ENCODE results near the gene DUXA.

Gene DUXA

DNA sequence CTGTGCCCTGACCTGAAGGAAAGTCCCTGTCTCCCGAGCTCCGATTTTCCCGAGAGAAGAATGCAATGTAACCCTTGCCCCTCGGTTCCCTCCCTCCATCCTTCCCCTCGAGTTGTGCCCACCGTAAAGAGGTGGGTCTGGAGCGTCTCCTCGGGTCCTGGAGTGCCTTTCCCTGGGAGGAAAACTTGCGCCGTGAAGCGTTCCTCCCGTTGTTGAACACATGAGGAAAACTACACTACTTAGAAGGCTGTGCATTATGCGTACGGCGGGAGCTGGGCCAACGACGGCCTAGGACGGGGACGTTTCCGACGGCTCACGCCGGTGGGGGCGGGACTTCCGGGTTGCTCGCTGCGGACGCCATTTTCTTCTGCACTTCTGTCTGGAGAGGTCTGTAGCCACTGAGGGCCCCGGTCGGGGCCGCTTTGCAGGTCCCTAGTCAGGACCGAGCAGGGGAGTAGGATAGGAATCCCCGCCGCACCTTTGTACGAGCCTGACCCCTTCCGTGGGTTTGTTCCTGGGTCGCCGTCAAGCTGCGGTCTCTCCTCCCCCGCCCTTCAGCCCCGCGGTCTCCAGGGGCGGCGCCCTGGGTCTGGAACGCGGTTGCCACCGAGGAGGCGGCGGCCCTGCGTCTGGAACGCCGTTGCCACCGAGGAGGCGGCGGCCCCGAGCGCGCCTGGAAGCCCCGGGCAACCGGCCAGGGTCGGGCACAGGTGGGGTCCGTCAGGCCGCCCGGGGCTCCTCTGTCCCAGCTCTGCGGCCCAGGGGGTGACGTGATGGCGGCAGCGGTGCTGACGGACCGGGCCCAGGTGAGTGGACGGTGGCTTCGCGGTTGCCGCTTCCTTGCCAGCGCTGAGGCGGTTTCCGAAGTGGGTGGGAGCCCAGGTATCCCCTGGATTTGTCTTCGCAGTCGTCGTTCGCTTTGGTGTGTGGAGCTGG is 24.1 kb upstream of the DUXA start, which contains the start of gene ZNF264:
Gene ZNF264, plus strand, starts transcription at position 360 of the 936 bp plus-strand sequence. Its CDS starts 414 bp downstream, at position 774.
- peak; percentile 79 to 92 for DNase-seq (ENCODE audit: low read depth in 1 of 2, low spot score in 1 of 2)
- TF ChIP-seq, protein P1, sequence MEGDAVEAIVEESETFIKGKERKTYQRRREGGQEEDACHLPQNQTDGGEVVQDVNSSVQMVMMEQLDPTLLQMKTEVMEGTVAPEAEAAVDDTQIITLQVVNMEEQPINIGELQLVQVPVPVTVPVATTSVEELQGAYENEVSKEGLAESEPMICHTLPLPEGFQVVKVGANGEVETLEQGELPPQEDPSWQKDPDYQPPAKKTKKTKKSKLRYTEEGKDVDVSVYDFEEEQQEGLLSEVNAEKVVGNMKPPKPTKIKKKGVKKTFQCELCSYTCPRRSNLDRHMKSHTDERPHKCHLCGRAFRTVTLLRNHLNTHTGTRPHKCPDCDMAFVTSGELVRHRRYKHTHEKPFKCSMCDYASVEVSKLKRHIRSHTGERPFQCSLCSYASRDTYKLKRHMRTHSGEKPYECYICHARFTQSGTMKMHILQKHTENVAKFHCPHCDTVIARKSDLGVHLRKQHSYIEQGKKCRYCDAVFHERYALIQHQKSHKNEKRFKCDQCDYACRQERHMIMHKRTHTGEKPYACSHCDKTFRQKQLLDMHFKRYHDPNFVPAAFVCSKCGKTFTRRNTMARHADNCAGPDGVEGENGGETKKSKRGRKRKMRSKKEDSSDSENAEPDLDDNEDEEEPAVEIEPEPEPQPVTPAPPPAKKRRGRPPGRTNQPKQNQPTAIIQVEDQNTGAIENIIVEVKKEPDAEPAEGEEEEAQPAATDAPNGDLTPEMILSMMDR (IDR thresholded peaks at IDR 0.05; ENCODE audit: insufficient read depth, low read length), result no peak
- peak; percentile 81 for TF ChIP-seq POLR2AphosphoS5 (IDR thresholded peaks at IDR 0.05; ENCODE audit: low read depth)
- TF ChIP-seq SPI1 (IDR thresholded peaks at IDR 0.05; ENCODE audit: borderline replicate concordance, low read depth), result peak; percentile 7; the same call in 1 of the 2 replicates
- peak; percentile 90 for TF ChIP-seq GABPA (IDR thresholded peaks at IDR 0.05; ENCODE audit: low read depth)
- TF ChIP-seq, protein P2, sequence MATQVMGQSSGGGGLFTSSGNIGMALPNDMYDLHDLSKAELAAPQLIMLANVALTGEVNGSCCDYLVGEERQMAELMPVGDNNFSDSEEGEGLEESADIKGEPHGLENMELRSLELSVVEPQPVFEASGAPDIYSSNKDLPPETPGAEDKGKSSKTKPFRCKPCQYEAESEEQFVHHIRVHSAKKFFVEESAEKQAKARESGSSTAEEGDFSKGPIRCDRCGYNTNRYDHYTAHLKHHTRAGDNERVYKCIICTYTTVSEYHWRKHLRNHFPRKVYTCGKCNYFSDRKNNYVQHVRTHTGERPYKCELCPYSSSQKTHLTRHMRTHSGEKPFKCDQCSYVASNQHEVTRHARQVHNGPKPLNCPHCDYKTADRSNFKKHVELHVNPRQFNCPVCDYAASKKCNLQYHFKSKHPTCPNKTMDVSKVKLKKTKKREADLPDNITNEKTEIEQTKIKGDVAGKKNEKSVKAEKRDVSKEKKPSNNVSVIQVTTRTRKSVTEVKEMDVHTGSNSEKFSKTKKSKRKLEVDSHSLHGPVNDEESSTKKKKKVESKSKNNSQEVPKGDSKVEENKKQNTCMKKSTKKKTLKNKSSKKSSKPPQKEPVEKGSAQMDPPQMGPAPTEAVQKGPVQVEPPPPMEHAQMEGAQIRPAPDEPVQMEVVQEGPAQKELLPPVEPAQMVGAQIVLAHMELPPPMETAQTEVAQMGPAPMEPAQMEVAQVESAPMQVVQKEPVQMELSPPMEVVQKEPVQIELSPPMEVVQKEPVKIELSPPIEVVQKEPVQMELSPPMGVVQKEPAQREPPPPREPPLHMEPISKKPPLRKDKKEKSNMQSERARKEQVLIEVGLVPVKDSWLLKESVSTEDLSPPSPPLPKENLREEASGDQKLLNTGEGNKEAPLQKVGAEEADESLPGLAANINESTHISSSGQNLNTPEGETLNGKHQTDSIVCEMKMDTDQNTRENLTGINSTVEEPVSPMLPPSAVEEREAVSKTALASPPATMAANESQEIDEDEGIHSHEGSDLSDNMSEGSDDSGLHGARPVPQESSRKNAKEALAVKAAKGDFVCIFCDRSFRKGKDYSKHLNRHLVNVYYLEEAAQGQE (IDR thresholded peaks at IDR 0.05; ENCODE audit: insufficient replicate concordance, low read depth), result no peak
- Histone ChIP-seq H3K27me3 (ENCODE audit: insufficient read depth, poor library complexity, severe bottlenecking) (no peaks in the 10 kb centered on the region), H3K27ac (replicated peaks) (peak within 1 kb of the TSS; percentile 93), H3K4me3 (replicated peaks; ENCODE audit: insufficient read depth, low read length) (peak within 1 kb of the TSS; percentile 96)

DNA sequence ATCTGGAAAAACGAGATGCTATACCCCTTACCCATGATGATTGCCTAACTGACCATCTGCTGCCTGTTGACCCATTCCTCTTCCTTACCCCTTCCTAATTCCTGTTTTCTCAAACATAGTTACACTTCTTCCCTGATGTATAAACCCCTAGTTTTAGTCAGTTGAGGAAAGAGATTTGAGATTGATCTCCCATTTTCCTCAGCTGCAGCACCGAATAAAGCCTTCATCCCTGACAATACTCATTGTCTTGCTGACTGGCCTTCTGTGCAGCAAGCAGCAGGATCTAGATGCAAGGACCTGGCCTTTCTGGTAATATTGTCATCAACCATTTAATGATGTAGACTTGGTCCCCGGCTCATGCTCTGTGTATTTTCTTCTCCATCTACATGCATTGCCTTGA is 23.0 kb upstream of the DUXA start:
- Histone ChIP-seq H3K27me3 (ENCODE audit: insufficient read depth, poor library complexity, severe bottlenecking) (no peaks in the 10 kb centered on the region), H3K4me3 (replicated peaks; ENCODE audit: insufficient read depth, low read length) (no peak overlapping the region)
- TF ChIP-seq POLR2AphosphoS5 (IDR thresholded peaks at IDR 0.05; ENCODE audit: low read depth), result no peak
- TF ChIP-seq, protein P1 (IDR thresholded peaks at IDR 0.05; ENCODE audit: insufficient read depth, low read length), result no peak
- TF ChIP-seq SPI1 (IDR thresholded peaks at IDR 0.05; ENCODE audit: borderline replicate concordance, low read depth), result no peak
- TF ChIP-seq, protein P2 (IDR thresholded peaks at IDR 0.05; ENCODE audit: insufficient replicate concordance, low read depth), result no peak

DNA sequence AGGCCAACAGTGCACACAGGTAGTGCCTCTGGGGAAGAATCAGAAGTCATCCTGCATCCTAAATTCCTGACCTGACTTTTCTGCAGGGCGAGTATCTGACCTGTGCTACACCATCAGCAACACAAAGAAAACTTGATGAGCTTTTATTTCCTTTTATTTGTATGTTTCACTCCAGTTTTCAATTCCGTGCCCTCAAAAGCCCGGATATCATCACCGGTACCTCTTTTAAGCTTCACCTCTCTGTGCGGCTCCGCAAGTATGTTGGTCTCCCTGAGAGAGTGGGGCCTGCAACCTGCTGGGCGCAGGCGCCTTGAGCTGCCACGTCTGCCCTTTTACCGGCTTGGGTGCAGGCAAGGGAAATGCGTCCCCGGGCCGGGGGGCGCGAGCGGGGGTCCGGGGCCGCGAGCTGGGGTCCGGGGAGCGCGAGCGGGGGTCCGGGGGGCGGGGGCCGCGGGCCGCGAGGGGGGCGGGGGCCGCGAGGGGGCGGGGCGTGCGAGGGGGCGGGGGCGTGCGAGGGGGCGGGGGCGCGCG is 4.3 kb upstream of the DUXA start:
- H3K27ac ChIP-seq (replicated peaks), result no peak overlapping the region
- peak overlapping the region; percentile 20; the same call in 1 of the 2 replicates for H3K4me3 ChIP-seq (replicated peaks; ENCODE audit: insufficient read depth, low read length)
- TF ChIP-seq GABPA (IDR thresholded peaks at IDR 0.05; ENCODE audit: low read depth), result no peak
- DNase-seq (ENCODE audit: low read depth in 1 of 2, low spot score in 1 of 2), result peak in 1 of 2 experiments; percentile 38
- H3K27me3 ChIP-seq (ENCODE audit: insufficient read depth, poor library complexity, severe bottlenecking), result no peaks in the 10 kb centered on the region

More for the DNA sequence above, 23.0 kb upstream of the DUXA start:
- peak in 1 of 2 experiments; percentile 6 for DNase-seq (ENCODE audit: low read depth in 1 of 2, low spot score in 1 of 2)
- no peak overlapping the region for H3K27ac ChIP-seq (replicated peaks)

DNA sequence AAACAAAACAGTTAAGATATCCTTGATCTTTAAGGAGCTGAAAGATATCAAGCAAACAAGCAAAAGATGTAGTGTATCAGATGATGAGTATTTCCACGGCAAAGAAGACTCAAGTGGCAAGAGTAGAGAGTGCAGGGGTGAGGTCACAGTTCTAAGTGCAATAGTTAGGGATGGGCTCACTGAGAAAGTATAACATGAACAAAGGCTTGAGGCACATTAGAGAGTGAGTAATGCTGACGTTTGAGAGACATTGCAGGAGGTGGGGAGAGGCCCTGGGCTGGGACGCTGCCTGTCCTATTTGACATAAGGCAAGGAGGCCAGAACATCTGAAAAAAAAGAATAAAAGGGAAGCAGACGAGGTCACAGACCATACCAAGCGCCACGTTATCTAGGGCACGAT is 1.4 kb downstream of the DUXA start:
- Histone ChIP-seq H3K27me3 (ENCODE audit: insufficient read depth, poor library complexity, severe bottlenecking) (no peaks in the 10 kb centered on the region), H3K27ac (replicated peaks) (no peak overlapping the region), H3K4me3 (replicated peaks; ENCODE audit: insufficient read depth, low read length) (no peak overlapping the region)
- DNase-seq (ENCODE audit: low read depth in 1 of 2, low spot score in 1 of 2), result no peak
- TF ChIP-seq SPI1 (IDR thresholded peaks at IDR 0.05; ENCODE audit: borderline replicate concordance, low read depth) (no peak), POLR2AphosphoS5 (IDR thresholded peaks at IDR 0.05; ENCODE audit: low read depth) (no peak), GABPA (IDR thresholded peaks at IDR 0.05; ENCODE audit: low read depth) (no peak)
- TF ChIP-seq, protein P1 (IDR thresholded peaks at IDR 0.05; ENCODE audit: insufficient read depth, low read length), result no peak
- TF ChIP-seq, protein P2 (IDR thresholded peaks at IDR 0.05; ENCODE audit: insufficient replicate concordance, low read depth), result no peak
